Fibroblast of mammary gland (primary cell): ENCODE data around the gene KRTAP10-2.
"Not testable (repeated sequence)": the region's sequence is repeated elsewhere in the genome, so short reads cannot be mapped to it uniquely, and the experiment has no call there.

Experiments
- DNase-seq: peaks from one replicate; pipeline ENCODE4 v3.0.0-alpha.2; 2010; ENCODE audit warnings: low read depth
- H3K4me3 ChIP-seq: 2 replicates; pipeline ENCODE4 v1.5.1; 2011; ENCODE audit warnings: low read depth, mild to moderate bottlenecking, low read length, moderate library complexity; ENCODE audit not compliant: control insufficient read depth
- TF ChIP-seq, protein P1 (sequence below): conservative IDR thresholded peaks from 2 replicates; pipeline ENCODE4 v1.5.1; 2011; ENCODE audit warnings: low read depth, low read length, inconsistent platforms; ENCODE audit not compliant: control insufficient read depth, insufficient read depth

Gene KRTAP10-2

DNA sequence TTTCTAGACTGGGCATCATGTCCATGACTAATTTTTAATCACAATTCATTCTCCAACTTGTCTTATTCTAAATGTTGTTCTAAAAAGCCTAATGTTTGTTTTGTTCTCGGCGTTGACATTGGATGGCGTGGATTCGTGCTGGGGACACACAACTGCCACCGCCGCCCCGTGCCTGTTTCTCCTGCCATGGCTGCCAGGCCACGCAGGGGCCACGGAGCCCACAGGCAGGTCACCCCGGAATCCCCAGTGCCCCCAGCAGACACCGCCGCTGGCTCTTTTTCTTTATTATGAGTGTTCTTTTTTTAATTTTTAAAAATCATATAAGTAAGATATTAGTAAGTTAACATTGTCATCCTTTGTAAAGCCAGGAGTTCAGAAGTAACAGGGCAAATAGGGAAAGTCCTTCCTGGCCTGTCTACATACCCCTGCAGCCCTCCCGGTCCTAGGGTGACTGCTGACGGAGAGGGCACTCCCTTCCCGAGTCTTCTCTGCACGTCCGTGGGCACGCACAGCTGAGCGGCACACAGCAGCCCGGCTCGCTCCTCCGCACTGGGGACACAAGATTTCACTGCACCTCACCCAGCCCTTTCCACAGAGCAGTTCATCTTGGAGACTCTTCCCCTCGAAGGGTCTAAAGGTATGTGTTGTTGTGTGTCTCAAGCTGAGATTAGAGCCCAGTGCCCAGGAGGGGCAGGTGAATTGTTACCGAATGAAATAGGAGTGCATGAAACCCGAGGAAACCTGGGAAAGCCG lies 43.5 kb downstream of the KRTAP10-2 start:
- TF ChIP-seq, protein P1, sequence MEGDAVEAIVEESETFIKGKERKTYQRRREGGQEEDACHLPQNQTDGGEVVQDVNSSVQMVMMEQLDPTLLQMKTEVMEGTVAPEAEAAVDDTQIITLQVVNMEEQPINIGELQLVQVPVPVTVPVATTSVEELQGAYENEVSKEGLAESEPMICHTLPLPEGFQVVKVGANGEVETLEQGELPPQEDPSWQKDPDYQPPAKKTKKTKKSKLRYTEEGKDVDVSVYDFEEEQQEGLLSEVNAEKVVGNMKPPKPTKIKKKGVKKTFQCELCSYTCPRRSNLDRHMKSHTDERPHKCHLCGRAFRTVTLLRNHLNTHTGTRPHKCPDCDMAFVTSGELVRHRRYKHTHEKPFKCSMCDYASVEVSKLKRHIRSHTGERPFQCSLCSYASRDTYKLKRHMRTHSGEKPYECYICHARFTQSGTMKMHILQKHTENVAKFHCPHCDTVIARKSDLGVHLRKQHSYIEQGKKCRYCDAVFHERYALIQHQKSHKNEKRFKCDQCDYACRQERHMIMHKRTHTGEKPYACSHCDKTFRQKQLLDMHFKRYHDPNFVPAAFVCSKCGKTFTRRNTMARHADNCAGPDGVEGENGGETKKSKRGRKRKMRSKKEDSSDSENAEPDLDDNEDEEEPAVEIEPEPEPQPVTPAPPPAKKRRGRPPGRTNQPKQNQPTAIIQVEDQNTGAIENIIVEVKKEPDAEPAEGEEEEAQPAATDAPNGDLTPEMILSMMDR, result no peak
- no peak overlapping the region for H3K4me3 ChIP-seq
- no peak for DNase-seq

DNA sequence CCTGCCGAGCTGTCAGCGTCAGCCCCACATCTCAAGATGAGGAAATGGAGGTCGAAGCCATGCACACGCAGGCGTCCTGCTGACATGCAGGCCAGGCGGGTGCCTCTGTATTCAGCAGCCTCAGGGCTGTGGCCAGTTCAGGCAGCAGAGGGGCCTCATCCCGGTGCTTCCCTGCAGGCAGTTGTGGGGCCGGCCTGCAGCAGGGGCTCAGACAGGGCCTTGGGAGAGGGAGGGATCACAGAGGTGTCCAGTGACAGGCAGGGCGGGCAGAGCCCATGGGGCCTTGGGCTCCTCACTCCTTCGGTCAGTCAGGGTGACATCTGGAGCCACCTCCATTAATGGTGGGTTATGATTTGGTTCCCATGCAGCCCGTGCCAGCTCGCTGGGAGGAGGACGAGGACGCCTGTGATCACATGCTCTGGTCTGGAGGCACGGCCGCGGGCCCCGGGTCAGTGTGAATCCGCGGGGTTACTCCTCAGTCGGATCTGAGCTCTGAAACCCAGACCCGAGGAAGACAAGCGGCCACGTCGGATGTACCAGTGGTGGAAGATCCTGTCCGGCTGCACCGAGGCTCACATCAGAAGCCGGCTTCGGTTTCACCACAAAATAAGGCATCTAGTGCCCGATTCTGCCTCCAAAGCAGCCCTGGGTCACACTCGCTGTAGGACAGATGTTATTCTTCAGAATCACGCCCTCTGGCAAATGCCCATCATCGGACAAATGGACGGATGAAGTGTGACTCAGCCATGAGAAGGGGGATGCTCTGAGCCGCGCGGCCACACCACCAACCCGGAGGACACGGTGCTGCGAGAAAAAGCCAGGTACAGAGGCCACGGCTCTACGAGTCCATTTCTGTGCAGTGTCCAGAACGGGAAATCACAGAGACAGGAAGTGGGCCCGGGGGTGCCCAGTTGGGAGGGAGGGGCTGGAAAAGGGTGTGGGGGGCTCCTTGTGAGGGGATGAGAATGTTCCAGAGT lies 44.7 kb downstream of the KRTAP10-2 start:
- no peak overlapping the region for H3K4me3 ChIP-seq
- TF ChIP-seq, protein P1, result no peak
- DNase-seq, result no peak

DNA sequence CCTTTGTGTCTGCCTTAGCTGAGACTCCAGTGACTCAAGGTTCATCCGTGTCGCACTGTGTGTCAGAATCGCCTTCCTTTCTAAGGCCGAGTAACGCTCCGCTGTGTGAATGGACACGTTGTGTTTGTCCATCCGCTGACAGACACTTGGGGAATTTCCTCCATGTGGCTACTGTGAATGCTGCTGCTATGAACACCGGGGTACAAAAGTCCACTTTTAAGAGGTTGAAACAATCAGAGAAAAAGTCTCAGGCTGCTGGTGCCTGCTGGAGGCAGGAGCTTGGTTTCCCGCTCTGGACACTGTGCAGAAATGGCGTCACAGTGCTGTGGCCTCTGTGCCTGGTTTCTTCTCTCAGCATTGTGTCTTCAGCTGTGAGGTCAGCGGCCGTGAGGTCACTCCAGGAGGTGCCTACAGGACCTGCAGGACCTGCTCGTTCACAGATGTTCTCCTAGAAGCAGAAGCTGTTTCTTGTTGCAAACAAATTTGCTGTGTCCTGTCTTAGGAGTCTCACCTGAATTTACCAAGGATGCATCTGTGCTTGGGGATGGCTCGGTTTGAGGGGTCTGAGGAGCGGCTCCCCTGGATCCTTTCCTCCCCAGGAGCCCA lies 45.5 kb downstream of the KRTAP10-2 start:
- TF ChIP-seq, protein P1, result no peak
- H3K4me3 ChIP-seq, result no peak overlapping the region

GRCh38 chr21:44503901-44504399 lies 47.4 kb downstream of the KRTAP10-2 start:
- TF ChIP-seq, protein P1, result no peak
- DNase-seq, result no peak
- H3K4me3 ChIP-seq, result no peak overlapping the region

More for the DNA sequence above, 45.5 kb downstream of the KRTAP10-2 start:
- no peak for DNase-seq

- DNase-seq, H3K4me3 ChIP-seq: not testable (repeated sequence)
Measured at GRCh38 chr21:44503006-44503889, 48.1 kb downstream of the KRTAP10-2 start.

GRCh38 chr21:44502171-44502958 lies 48.9 kb downstream of the KRTAP10-2 start:
- TF ChIP-seq, protein P1, result no peak
- H3K4me3 ChIP-seq, result no peak overlapping the region
- no peak for DNase-seq
